Left forelimb (tissue), 1 donor: ENCODE data around the gene CD19.
"Not testable (repeated sequence)": the region's sequence is repeated elsewhere in the genome, so short reads cannot be mapped to it uniquely, and the experiment has no call there.

Experiments
- DNase-seq: peaks from one replicate; pipeline ENCODE4 v3.0.0-alpha.2; 2018; ENCODE audit warnings: low spot score

Gene CD19

GRCh38 chr16:28931801-28932225, at the start of gene CD19:
Gene CD19, plus strand, starts transcription at chr16:28931971. Its CDS starts 30 bp downstream, at chr16:28932001.
- DNase-seq = no peak

GRCh38 chr16:28882551-28883160, 49.1 kb upstream of the CD19 start:
- no peak for DNase-seq

- DNase-seq = no peak
Observed at GRCh38 chr16:28883221-28883996, 48.4 kb upstream of the CD19 start.

GRCh38 chr16:28884045-28884444, 47.7 kb upstream of the CD19 start:
- DNase-seq = no peak

- DNase-seq = no peak
Observed at GRCh38 chr16:28886945-28887344, 44.8 kb upstream of the CD19 start.

- not testable (repeated sequence) for DNase-seq
Observed at GRCh38 chr16:28890355-28890754, 41.4 kb upstream of the CD19 start.

- no peak for DNase-seq
Observed at GRCh38 chr16:28891964-28892890, 39.5 kb upstream of the CD19 start.

GRCh38 chr16:28893291-28893690, 38.5 kb upstream of the CD19 start:
- no peak for DNase-seq

- DNase-seq = no peak
Observed at GRCh38 chr16:28895609-28896008, 36.2 kb upstream of the CD19 start.

- no peak for DNase-seq
Observed at GRCh38 chr16:28897826-28898225, 33.9 kb upstream of the CD19 start.

- no peak for DNase-seq
Observed at GRCh38 chr16:28898266-28898665, 33.5 kb upstream of the CD19 start.

- no peak for DNase-seq
Observed at GRCh38 chr16:28898942-28899341, 32.8 kb upstream of the CD19 start.

- no peak for DNase-seq
Observed at GRCh38 chr16:28899882-28900590, 31.7 kb upstream of the CD19 start.

- DNase-seq = no peak
Observed at GRCh38 chr16:28900601-28901000, 31.2 kb upstream of the CD19 start.

- DNase-seq = no peak
Observed at GRCh38 chr16:28901862-28902261, 29.9 kb upstream of the CD19 start.

- no peak for DNase-seq
Observed at GRCh38 chr16:28902909-28903308, 28.9 kb upstream of the CD19 start.

GRCh38 chr16:28903344-28904042, 28.3 kb upstream of the CD19 start:
- no peak for DNase-seq

GRCh38 chr16:28904363-28904762, 27.4 kb upstream of the CD19 start:
- no peak for DNase-seq

GRCh38 chr16:28904828-28905227, 26.9 kb upstream of the CD19 start:
- no peak for DNase-seq

GRCh38 chr16:28905229-28905754, 26.5 kb upstream of the CD19 start:
- no peak for DNase-seq

- DNase-seq = no peak
Observed at GRCh38 chr16:28905800-28906372, 25.9 kb upstream of the CD19 start.
